ENCODE results near the gene ATP4B. TPM values are rescaled to one million over a fixed set of nuclear protein-coding genes. Genes with fewer than 3 reads are reported as not detected.

The ATP4B gene
- total RNA-seq, 1 experiment from 2014 or later: not detected

DNA sequence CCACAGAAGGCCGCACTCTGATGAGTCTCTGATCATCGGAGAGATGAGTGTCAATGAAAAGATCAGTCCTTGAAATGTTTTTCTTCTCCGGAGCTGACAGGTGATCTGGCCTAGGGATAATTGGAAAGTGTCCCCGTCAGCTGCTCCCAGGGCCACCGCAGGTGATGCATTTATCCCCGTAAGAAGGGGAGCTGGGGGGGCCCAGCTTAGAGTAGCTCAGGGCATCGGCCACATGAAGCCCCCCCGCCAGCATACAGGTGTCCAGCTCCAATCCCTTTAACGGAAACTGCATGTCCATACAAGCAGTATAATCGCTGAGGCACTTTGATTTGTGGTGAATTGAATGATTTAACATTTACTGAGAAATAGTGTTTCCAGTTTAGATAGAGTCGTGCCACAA is 27.7 kb downstream of the ATP4B start:
- peak overlapping the region in 2 of 3 experiments; percentile 70 to 79; a peak in 3 of 7 replicates for H3K27ac Mint-ChIP-seq
- no peaks in the 10 kb centered on the region for H3K23me2 ChIP-seq (ENCODE audit: insufficient read length, low read depth, low read length, poor library complexity, severe bottlenecking)
- H3K56ac ChIP-seq (ENCODE audit: insufficient read length, low read depth, low read length): no peak overlapping the region
- H4K20me1 ChIP-seq (ENCODE audit: control insufficient read depth, insufficient read depth, insufficient read length): no peaks in the 10 kb centered on the region
- H3K9me3 ChIP-seq (ENCODE audit: control insufficient read depth, low read depth, low read length): no peaks in the 10 kb centered on the region
- no peak overlapping the region for H3K27ac ChIP-seq (ENCODE audit: insufficient read length, low read depth, low read length)
- H3K79me1 ChIP-seq (ENCODE audit: insufficient read depth, low read depth, low read length, poor library complexity, severe bottlenecking): no peaks in the 10 kb centered on the region
- no peak overlapping the region for H2BK5ac ChIP-seq (ENCODE audit: insufficient read length, low read length)
- no peak overlapping the region for H4K5ac ChIP-seq (ENCODE audit: insufficient read length, low read depth, low read length)
- no peak overlapping the region for H3K23ac ChIP-seq (ENCODE audit: insufficient read length, low read depth, low read length)
- no peak overlapping the region for H3K4me3 Mint-ChIP-seq
- DNase-seq: no peak
- peaks cover 2 to 3% of the 10 kb centered on the region in 2 experiments; a peak in 3 of 5 replicates for H3K9me3 Mint-ChIP-seq
- H3K4me1 ChIP-seq (ENCODE audit: insufficient read depth, low read length): no peaks in the 10 kb centered on the region
- TF ChIP-seq, protein P1, sequence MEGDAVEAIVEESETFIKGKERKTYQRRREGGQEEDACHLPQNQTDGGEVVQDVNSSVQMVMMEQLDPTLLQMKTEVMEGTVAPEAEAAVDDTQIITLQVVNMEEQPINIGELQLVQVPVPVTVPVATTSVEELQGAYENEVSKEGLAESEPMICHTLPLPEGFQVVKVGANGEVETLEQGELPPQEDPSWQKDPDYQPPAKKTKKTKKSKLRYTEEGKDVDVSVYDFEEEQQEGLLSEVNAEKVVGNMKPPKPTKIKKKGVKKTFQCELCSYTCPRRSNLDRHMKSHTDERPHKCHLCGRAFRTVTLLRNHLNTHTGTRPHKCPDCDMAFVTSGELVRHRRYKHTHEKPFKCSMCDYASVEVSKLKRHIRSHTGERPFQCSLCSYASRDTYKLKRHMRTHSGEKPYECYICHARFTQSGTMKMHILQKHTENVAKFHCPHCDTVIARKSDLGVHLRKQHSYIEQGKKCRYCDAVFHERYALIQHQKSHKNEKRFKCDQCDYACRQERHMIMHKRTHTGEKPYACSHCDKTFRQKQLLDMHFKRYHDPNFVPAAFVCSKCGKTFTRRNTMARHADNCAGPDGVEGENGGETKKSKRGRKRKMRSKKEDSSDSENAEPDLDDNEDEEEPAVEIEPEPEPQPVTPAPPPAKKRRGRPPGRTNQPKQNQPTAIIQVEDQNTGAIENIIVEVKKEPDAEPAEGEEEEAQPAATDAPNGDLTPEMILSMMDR (conservative IDR thresholded peaks at IDR 0.05): no peak
- H3K14ac ChIP-seq (ENCODE audit: insufficient read depth, low read length): no peak overlapping the region
- no peak overlapping the region for H2BK12ac ChIP-seq (ENCODE audit: insufficient read length, low read depth, low read length)
- H3K4me1 Mint-ChIP-seq: 0 out of 4 replicates have a peak, but pooled peaks cover 0 to 2% of the 10 kb centered on the region in 2 experiments
- no peak overlapping the region for H3K4ac ChIP-seq (ENCODE audit: low read depth, low read length)
- no peaks in the 10 kb centered on the region; the same call in 1 of the 2 replicates for H3K79me2 ChIP-seq (ENCODE audit: insufficient read depth, low read length)
- no peak overlapping the region for H3K18ac ChIP-seq (ENCODE audit: insufficient read length, low read depth, low read length)
- H2BK120ac ChIP-seq (ENCODE audit: low read depth, low read length, poor library complexity, severe bottlenecking): no peak overlapping the region
- WGBS (ENCODE audit: extremely low coverage, insufficient read length, low lambda C conversion rate): no CpG with 5 or more reads among the region's 11 CpGs
- no peak overlapping the region for H3T11ph ChIP-seq (ENCODE audit: low read length)
- no peaks in the 10 kb centered on the region for H3K27me3 ChIP-seq (ENCODE audit: insufficient read depth, low read length)
- no peak overlapping the region for H2AFZ ChIP-seq (ENCODE audit: low read length)
- no peak overlapping the region for H2AK5ac ChIP-seq (ENCODE audit: insufficient read length, low read length)
- no peak overlapping the region for H4K91ac ChIP-seq (ENCODE audit: insufficient read length, low read depth, low read length)
- no peak overlapping the region for H2BK15ac ChIP-seq (ENCODE audit: low read depth, low read length)
- H3K27me3 Mint-ChIP-seq (ENCODE audit: low read depth): no peaks in the 10 kb centered on the region
- peaks cover 49 to 89% (median 72%) of the 10 kb centered on the region in 3 experiments; a peak in 6 of 7 replicates for H3K36me3 Mint-ChIP-seq (ENCODE audit: insufficient read depth in 1 of 3, low read depth in 3 of 3)
- no peak overlapping the region for H3K4me2 ChIP-seq (ENCODE audit: insufficient read depth, insufficient read length, low read length)
- no peak overlapping the region for H3K9ac ChIP-seq (ENCODE audit: extremely low read depth, insufficient read length, low read length)
- no peak overlapping the region for H2BK20ac ChIP-seq (ENCODE audit: low read depth, low read length, poor library complexity, severe bottlenecking)
- no peak overlapping the region for H4K8ac ChIP-seq (replicated peaks; ENCODE audit: insufficient read length, low read depth, low read length)

Measured in H9 (cell line).